ENCODE results near the gene MARCHF9.

GRCh38 chr12:57782608-57783465 lies 27.9 kb downstream of the MARCHF9 start, which contains the start of gene TSFM:
- TF ChIP-seq CTCF (IDR thresholded peaks at IDR 0.05) (peak; percentile 94), EZH2 (IDR thresholded peaks at IDR 0.05; ENCODE audit: borderline replicate concordance, insufficient read depth, low read depth, low read length, poor library complexity, severe bottlenecking) (no peak)
